Natural killer cell treated with Interleukin-12 subunit alpha and Interleukin-12 subunit beta and Interleukin-15 and Interleukin-18, amount 100 ng/mL, for 72 hours (primary cell): ENCODE data around the gene ADAM10. TPM values are rescaled to one million over a fixed set of nuclear protein-coding genes. Genes with fewer than 3 reads are reported as not detected.
"Not testable (repeated sequence)": the region's sequence is repeated elsewhere in the genome, so short reads cannot be mapped to it uniquely, and the experiment has no call there.

Experiments used
- ATAC-seq, 2 donors: fragments of 150-1000 bp; cut with Tn5 transposase in 1 of 2; sonication (Bioruptor Pico), chemical (Tn5 transposase) in 1 of 2; 2 replicates each; pipeline ENCODE4 v1.10.0; 2021
- DNase-seq: peaks from one replicate; pipeline ENCODE4 v3.0.0; 2022; ENCODE audit warnings: low spot score
- H3K27ac Mint-ChIP-seq, 2 donors: 1 replicate in 1 of 2; 2 replicates in 1 of 2; pipeline ENCODE4 v1.8.0; 2022; ENCODE audit warnings: mixed read lengths in 2 of 2, mild to moderate bottlenecking in 1 of 2, moderate library complexity in 1 of 2
- H3K27me3 Mint-ChIP-seq, 2 donors: 1 replicate in 1 of 2; 2 replicates in 1 of 2; pipeline ENCODE4 v1.8.0; 2022; ENCODE audit warnings: mixed read lengths in 2 of 2
- H3K36me3 Mint-ChIP-seq: one replicate; pipeline ENCODE4 v1.8.0; 2022; ENCODE audit warnings: mixed read lengths
- H3K4me1 Mint-ChIP-seq, 2 donors: 1 replicate in 1 of 2; 2 replicates in 1 of 2; pipeline ENCODE4 v1.8.0; 2022; ENCODE audit warnings: low read depth in 2 of 2, mixed read lengths in 2 of 2, mild to moderate bottlenecking in 1 of 2
- H3K4me3 Mint-ChIP-seq: one replicate; pipeline ENCODE4 v1.8.0; 2022; ENCODE audit warnings: mixed read lengths
- H3K9me3 Mint-ChIP-seq: 2 replicates; pipeline ENCODE4 v1.8.0; 2022; ENCODE audit warnings: mixed read lengths
- total RNA-seq, 2 donors: library from RNA; stranded (reverse); gene quantifications; one replicate each; pipeline ENCODE4 v1.2.3, GENCODE V29; 2022

The ADAM10 gene
- total RNA-seq, 2 donors from 2014 or later: 89.9 to 122 TPM

- H3K27me3 Mint-ChIP-seq: no peaks in the 10 kb centered on the region
- H3K36me3 Mint-ChIP-seq: no peaks in the 10 kb centered on the region
- H3K4me1 Mint-ChIP-seq: peaks cover 10 to 14% of the 10 kb centered on the region in 2 donors
- ATAC-seq: peak in 1 of 2 donors; percentile 24
- no peak overlapping the region for H3K4me3 Mint-ChIP-seq
- no peak for DNase-seq
- peak overlapping the region; percentile 67 to 84 for H3K27ac Mint-ChIP-seq
- H3K9me3 Mint-ChIP-seq: no peaks in the 10 kb centered on the region
Observed at GRCh38 chr15:58770519-58770856, 21.0 kb upstream of the ADAM10 start.

GRCh38 chr15:58768601-58769004 lies 19.1 kb upstream of the ADAM10 start:
- not testable (repeated sequence) for ATAC-seq, H3K27me3 Mint-ChIP-seq, H3K9me3 Mint-ChIP-seq, H3K36me3 Mint-ChIP-seq, DNase-seq, H3K27ac Mint-ChIP-seq, H3K4me3 Mint-ChIP-seq
- H3K4me1 Mint-ChIP-seq: peaks cover 10 to 14% of the 10 kb centered on the region in 2 donors

GRCh38 chr15:58766290-58766689 lies 16.8 kb upstream of the ADAM10 start:
- no peak for DNase-seq
- Mint-ChIP-seq H3K4me1 (peaks cover 0 to 11% of the 10 kb centered on the region in 2 donors), H3K27me3 (no peaks in the 10 kb centered on the region), H3K4me3 (no peak overlapping the region), H3K27ac (no peak overlapping the region), H3K9me3 (peaks cover 3% of the 10 kb centered on the region), H3K36me3 (peaks cover 11% of the 10 kb centered on the region)
- ATAC-seq: no peak

- peaks cover 10 to 14% of the 10 kb centered on the region in 2 donors for H3K4me1 Mint-ChIP-seq
- H3K36me3 Mint-ChIP-seq: peaks cover 11% of the 10 kb centered on the region
- no peak for ATAC-seq
- no peak overlapping the region for H3K4me3 Mint-ChIP-seq
- H3K27me3 Mint-ChIP-seq: no peaks in the 10 kb centered on the region
- peaks cover 3% of the 10 kb centered on the region for H3K9me3 Mint-ChIP-seq
- H3K27ac Mint-ChIP-seq: no peak overlapping the region
- no peak for DNase-seq
Observed at GRCh38 chr15:58764468-58764867, 15.0 kb upstream of the ADAM10 start.

GRCh38 chr15:58762731-58763130 lies 13.2 kb upstream of the ADAM10 start:
- H3K27me3 Mint-ChIP-seq: no peaks in the 10 kb centered on the region
- no peak overlapping the region for H3K4me3 Mint-ChIP-seq
- no peak overlapping the region for H3K27ac Mint-ChIP-seq
- peaks cover 3% of the 10 kb centered on the region for H3K9me3 Mint-ChIP-seq
- ATAC-seq (no peak), DNase-seq (no peak)
- peaks cover 10 to 14% of the 10 kb centered on the region in 2 donors for H3K4me1 Mint-ChIP-seq
- peaks cover 11% of the 10 kb centered on the region for H3K36me3 Mint-ChIP-seq

GRCh38 chr15:58762285-58762684 lies 12.8 kb upstream of the ADAM10 start:
- H3K4me3 Mint-ChIP-seq: no peak overlapping the region
- peaks cover 3% of the 10 kb centered on the region for H3K9me3 Mint-ChIP-seq
- DNase-seq (no peak), ATAC-seq (no peak)
- H3K27me3 Mint-ChIP-seq: no peaks in the 10 kb centered on the region
- peaks cover 10 to 14% of the 10 kb centered on the region in 2 donors for H3K4me1 Mint-ChIP-seq
- no peak overlapping the region for H3K27ac Mint-ChIP-seq
- H3K36me3 Mint-ChIP-seq: peaks cover 11% of the 10 kb centered on the region

- peaks cover 11% of the 10 kb centered on the region for H3K36me3 Mint-ChIP-seq
- no peak overlapping the region for H3K4me3 Mint-ChIP-seq
- ATAC-seq (no peak), DNase-seq (peak; percentile 61)
- no peak overlapping the region for H3K27ac Mint-ChIP-seq
- H3K4me1 Mint-ChIP-seq: peaks cover 10 to 12% of the 10 kb centered on the region in 2 donors
- no peaks in the 10 kb centered on the region for H3K27me3 Mint-ChIP-seq
- peaks cover 3% of the 10 kb centered on the region for H3K9me3 Mint-ChIP-seq
Observed at GRCh38 chr15:58761010-58761388, 11.5 kb upstream of the ADAM10 start.

- H3K4me1 Mint-ChIP-seq: peaks cover 10 to 12% of the 10 kb centered on the region in 2 donors
- no peaks in the 10 kb centered on the region for H3K27me3 Mint-ChIP-seq
- no peak overlapping the region for H3K27ac Mint-ChIP-seq
- peaks cover 11% of the 10 kb centered on the region for H3K36me3 Mint-ChIP-seq
- DNase-seq: no peak
- peak overlapping the region; percentile 12 for H3K4me3 Mint-ChIP-seq
- H3K9me3 Mint-ChIP-seq: peaks cover 3% of the 10 kb centered on the region
- ATAC-seq: no peak
Observed at GRCh38 chr15:58760385-58761009, 11.0 kb upstream of the ADAM10 start.

- no peaks in the 10 kb centered on the region for H3K9me3 Mint-ChIP-seq
- peaks cover 3% of the 10 kb centered on the region for H3K36me3 Mint-ChIP-seq
- ATAC-seq (no peak), DNase-seq (no peak)
- H3K4me1 Mint-ChIP-seq: peaks cover 10 to 12% of the 10 kb centered on the region in 2 donors
- no peaks in the 10 kb centered on the region for H3K27me3 Mint-ChIP-seq
- H3K27ac Mint-ChIP-seq: no peak overlapping the region
- H3K4me3 Mint-ChIP-seq: no peak overlapping the region
Observed at GRCh38 chr15:58758141-58758540, 8.6 kb upstream of the ADAM10 start.

GRCh38 chr15:58755956-58756355 lies 6.4 kb upstream of the ADAM10 start:
- ATAC-seq: no peak
- Mint-ChIP-seq H3K9me3 (no peaks in the 10 kb centered on the region), H3K27ac (no peak overlapping the region), H3K4me3 (no peak overlapping the region), H3K4me1 (peaks cover 6 to 8% of the 10 kb centered on the region in 2 donors), H3K27me3 (no peaks in the 10 kb centered on the region), H3K36me3 (no peaks in the 10 kb centered on the region)
- no peak for DNase-seq

GRCh38 chr15:58755350-58755749 lies 5.8 kb upstream of the ADAM10 start:
- DNase-seq (no peak), ATAC-seq (no peak)
- Mint-ChIP-seq H3K4me1 (peaks cover 4 to 5% of the 10 kb centered on the region in 2 donors), H3K4me3 (no peak overlapping the region), H3K9me3 (no peaks in the 10 kb centered on the region), H3K27ac (no peak overlapping the region), H3K27me3 (no peaks in the 10 kb centered on the region), H3K36me3 (no peaks in the 10 kb centered on the region)

GRCh38 chr15:58752716-58753115 lies 3.2 kb upstream of the ADAM10 start:
- no peaks in the 10 kb centered on the region for H3K27me3 Mint-ChIP-seq
- H3K4me3 Mint-ChIP-seq: no peak overlapping the region
- H3K36me3 Mint-ChIP-seq: no peaks in the 10 kb centered on the region
- no peaks in the 10 kb centered on the region for H3K9me3 Mint-ChIP-seq
- DNase-seq: no peak
- peaks cover 16 to 19% of the 10 kb centered on the region in 2 donors for H3K4me1 Mint-ChIP-seq
- no peak overlapping the region for H3K27ac Mint-ChIP-seq
- no peak for ATAC-seq

GRCh38 chr15:58748852-58749531 lies 515 bp downstream of the ADAM10 start:
- DNase-seq: peak; percentile 63
- no peaks in the 10 kb centered on the region for H3K27me3 Mint-ChIP-seq
- H3K27ac Mint-ChIP-seq: peak overlapping the region; percentile 83 to 97
- H3K4me3 Mint-ChIP-seq: peak overlapping the region; percentile 94
- ATAC-seq: peak; percentile 52 to 57
- H3K4me1 Mint-ChIP-seq: peaks cover 27 to 38% of the 10 kb centered on the region in 2 donors
- H3K36me3 Mint-ChIP-seq: no peaks in the 10 kb centered on the region
- no peaks in the 10 kb centered on the region for H3K9me3 Mint-ChIP-seq

GRCh38 chr15:58748040-58748851 lies 1.3 kb downstream of the ADAM10 start:
- Mint-ChIP-seq H3K4me3 (peak overlapping the region; percentile 94), H3K9me3 (no peaks in the 10 kb centered on the region), H3K27ac (peak overlapping the region; percentile 83 to 89), H3K27me3 (no peaks in the 10 kb centered on the region), H3K36me3 (no peaks in the 10 kb centered on the region), H3K4me1 (peaks cover 29 to 42% of the 10 kb centered on the region in 2 donors)
- no peak for ATAC-seq
- DNase-seq: no peak
